Glomerular visceral epithelial cell (primary cell): ENCODE measurements around the gene ZPLD1.
A peak's percentile ranks its signal among the peaks of the same experiment; 100 is the strongest.

Experiments
- DNase-seq: peaks from one replicate; pipeline ENCODE4 v3.0.0-alpha.2; 2016; ENCODE audit errors: extremely low spot score

Gene ZPLD1

GRCh38 chr3:102466001-102466400 lies 31.2 kb downstream of the ZPLD1 start:
- no peak for DNase-seq

GRCh38 chr3:102470066-102470465 lies 35.3 kb downstream of the ZPLD1 start:
- DNase-seq = no peak

DNA sequence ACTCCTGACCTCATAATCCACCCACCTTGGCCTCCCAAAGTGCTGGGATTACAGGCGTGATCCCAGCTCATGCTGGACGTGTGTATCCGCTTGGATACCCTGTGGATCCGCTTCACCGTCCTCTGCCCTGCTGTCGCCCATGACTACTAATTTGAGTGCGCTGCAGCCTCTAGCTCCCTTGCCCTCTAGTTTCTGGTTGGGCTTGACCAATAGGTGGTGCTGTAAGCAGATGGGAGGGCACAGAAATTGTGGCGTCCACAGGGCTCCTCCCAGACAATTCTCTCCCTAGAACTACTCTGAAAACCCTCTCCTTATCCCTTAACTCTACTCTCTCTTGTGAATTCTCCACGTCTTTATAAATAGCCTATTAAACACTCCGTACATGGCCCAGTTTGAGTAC lies 36.2 kb downstream of the ZPLD1 start:
- DNase-seq = no peak

DNA sequence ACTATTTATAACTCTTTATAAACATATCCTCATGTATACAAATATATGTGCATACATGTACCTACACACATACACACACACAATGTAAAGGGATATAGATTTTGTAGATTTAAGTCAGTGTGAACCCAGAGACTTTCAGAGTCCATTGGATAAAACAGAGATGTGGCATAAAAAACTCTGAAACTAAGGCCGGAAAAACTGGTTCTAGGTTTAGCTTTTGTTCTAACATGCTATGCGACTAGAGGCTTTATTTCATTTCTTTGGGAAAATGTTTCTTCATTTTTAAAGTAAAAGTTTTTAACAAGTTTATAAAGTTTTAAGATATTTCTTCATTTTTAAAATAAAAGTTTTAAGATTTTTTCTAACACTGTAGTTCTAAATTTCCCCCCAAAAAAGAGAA lies 36.7 kb downstream of the ZPLD1 start:
- DNase-seq = no peak

DNA sequence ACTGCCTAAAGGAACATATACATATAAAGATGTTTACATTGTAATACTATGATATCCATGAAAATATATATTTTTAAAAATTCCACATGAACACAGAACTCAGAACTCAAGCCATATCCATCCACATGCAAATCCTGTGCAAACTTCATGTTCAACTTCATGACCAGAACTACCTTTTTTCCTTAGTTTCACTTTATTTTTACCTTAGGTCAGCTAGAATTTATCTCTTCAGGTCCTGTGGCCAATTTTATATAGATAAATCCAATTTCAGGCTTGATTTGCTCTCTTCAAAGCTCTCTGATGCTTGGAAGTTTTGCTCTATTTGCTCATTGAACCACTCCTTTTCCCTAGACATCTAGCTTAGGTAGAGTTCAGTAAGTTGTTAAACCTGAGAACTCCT lies 38.8 kb downstream of the ZPLD1 start:
- DNase-seq = no peak

DNA sequence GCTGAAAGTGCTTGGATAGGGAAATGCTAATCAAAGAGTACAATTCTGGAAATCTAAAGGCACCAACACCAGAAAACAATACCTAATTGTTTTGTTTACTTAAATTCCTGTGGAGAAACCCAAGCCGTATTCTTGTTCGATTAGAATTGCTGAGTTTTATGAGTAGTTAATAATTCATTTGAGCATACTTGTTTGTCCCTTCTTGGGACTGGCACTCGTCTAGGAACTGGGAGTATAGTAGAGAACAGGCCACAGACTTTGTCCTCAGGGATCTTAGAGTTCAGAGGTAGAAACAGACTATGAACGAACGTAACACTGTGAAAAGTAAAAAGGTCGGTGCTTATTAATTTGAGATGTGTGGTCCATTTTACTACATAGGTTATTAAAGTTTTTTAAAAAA lies 39.4 kb downstream of the ZPLD1 start:
- no peak for DNase-seq

GRCh38 chr3:102476198-102476597 lies 41.4 kb downstream of the ZPLD1 start:
- DNase-seq = no peak

- no peak for DNase-seq
These were observed 43.3 kb downstream of the ZPLD1 start for GRCh38 chr3:102478160-102478559.

- DNase-seq = no peak
These were observed 45.3 kb downstream of the ZPLD1 start for GRCh38 chr3:102480139-102480538.

GRCh38 chr3:102481050-102481449 lies 46.2 kb downstream of the ZPLD1 start:
- DNase-seq = peak; percentile 3

- DNase-seq = no peak
These were observed 48.7 kb downstream of the ZPLD1 start for GRCh38 chr3:102483556-102483955.

DNA sequence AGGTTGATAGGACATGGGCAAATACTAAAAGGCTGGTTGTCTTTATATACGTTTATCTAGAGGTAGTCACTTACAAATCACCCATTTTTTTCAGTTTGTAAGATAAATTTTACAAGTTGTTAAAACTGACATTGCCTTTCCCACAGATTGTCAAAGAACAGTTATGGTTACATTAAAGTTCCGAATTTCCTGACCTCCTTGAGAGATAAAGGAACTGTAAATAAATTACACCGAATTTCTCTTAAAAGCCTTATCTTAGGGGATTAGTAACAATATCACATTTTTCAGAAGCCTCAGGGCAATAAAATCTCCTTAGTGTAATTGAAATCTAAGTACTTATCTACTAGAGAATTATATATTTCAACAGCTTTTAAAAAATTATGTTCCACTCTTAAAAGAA lies 49.5 kb downstream of the ZPLD1 start:
- no peak for DNase-seq

- DNase-seq = no peak
These were observed 50.9 kb downstream of the ZPLD1 start for GRCh38 chr3:102485701-102486100.

GRCh38 chr3:102488331-102488730 lies 53.5 kb downstream of the ZPLD1 start:
- DNase-seq = no peak

- DNase-seq = no peak
These were observed 57.5 kb downstream of the ZPLD1 start for GRCh38 chr3:102492300-102492699.

DNA sequence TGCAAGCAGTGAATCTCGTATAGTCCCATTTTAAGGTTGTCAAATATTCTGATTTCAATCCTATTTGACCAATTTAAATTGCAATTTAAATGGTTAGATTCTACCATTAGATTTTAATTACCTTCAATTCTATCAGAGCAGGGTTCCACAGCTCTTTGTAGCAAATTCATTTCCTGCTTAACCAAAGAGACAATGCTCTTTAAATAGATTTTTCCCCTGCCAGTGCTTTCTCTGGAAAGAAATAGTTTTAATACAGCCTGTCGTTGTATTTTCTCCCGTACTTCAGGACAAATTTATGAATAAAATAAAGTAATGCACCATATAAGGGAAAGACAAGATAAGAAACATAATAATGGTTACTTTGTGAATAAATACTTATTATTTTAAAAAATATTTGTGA lies 62.8 kb downstream of the ZPLD1 start:
- no peak for DNase-seq

- no peak for DNase-seq
These were observed 70.7 kb downstream of the ZPLD1 start for GRCh38 chr3:102505542-102505941.

GRCh38 chr3:102510663-102511062 lies 75.8 kb downstream of the ZPLD1 start:
- peak; percentile 16 for DNase-seq

DNA sequence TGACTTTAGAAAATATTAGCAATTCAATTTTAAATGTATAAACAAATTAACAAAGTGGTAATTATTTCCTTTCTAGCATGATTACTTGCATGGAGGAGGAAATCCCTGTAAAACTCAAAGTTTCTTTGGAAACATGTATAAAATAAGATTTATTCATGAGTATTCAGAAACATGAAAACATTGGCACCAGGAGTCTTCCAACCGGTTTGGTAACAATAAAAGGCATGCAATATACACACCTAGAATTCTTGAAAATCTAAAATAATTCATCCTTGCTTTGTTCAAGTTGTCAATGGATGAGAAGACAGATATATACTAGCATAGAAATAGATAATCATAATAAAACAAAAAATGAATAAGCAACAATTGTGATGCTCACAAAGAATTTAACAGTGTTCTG lies 76.4 kb downstream of the ZPLD1 start:
- no peak for DNase-seq

- no peak for DNase-seq
These were observed 76.8 kb downstream of the ZPLD1 start for GRCh38 chr3:102511639-102512038.

- DNase-seq = peak; percentile 18
These were observed 78.1 kb downstream of the ZPLD1 start for GRCh38 chr3:102512734-102513504.

DNA sequence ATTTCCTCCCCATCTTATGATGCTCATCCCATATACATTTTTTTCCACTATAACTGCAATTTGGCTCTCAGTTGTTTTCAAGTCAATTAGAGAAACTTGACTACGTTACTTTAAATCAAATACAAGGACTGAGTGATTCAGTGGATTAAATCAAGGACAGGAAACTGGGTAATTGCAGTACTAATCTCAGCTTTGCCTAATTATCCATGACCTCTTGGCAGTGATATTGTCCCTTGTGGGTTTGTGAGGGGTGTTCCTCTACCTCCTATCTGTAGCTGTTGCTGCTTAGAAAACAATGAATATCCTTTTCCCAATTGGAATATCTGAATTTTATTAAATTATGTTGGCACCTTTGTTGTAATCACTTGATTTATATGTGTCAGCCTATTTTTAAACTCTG lies 79.4 kb downstream of the ZPLD1 start:
- DNase-seq = no peak

DNA sequence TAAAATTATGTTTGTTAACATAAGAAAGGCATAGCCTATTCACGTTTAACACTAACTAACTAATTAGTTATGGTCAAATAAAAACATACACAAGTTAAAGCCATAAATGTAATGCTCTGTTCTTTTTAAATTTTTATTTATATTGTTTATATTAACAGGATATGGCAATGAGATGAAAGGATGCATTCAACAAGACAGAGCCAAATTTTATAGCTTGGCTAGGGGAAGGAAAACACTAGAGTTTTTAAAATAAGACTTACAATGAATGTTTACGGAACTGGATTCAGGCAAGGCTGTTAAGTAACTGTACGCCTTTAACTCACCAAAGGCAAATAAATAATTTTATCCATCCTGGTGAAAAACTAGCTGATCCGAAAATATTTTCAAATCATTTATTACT lies 86.4 kb downstream of the ZPLD1 start:
- no peak for DNase-seq

GRCh38 chr3:102525624-102526023 lies 90.8 kb downstream of the ZPLD1 start:
- DNase-seq = no peak
